Osteocyte (in vitro differentiated cells): ENCODE measurements around the gene APOD. TPM values are rescaled to one million over a fixed set of nuclear protein-coding genes. Genes with fewer than 3 reads are reported as not detected.
"Not testable (repeated sequence)": the region's sequence is repeated elsewhere in the genome, so short reads cannot be mapped to it uniquely, and the experiment has no call there.

Experiments
- DNase-seq: peaks from one replicate; pipeline ENCODE4 v3.0.0; 2021; ENCODE audit warnings: mixed read lengths; ENCODE audit not compliant: unreplicated experiment; ENCODE audit errors: extremely low spot score
- H3K27ac Mint-ChIP-seq: one replicate; pipeline ENCODE4 v1.8.0; 2021; ENCODE audit warnings: mild to moderate bottlenecking, mixed read lengths; ENCODE audit not compliant: unreplicated experiment
- H3K27me3 Mint-ChIP-seq: one replicate; pipeline ENCODE4 v1.8.0; 2021; ENCODE audit warnings: mixed read lengths; ENCODE audit not compliant: unreplicated experiment
- H3K36me3 Mint-ChIP-seq: one replicate; pipeline ENCODE4 v1.8.0; 2021; ENCODE audit warnings: mixed read lengths; ENCODE audit not compliant: unreplicated experiment
- H3K4me1 Mint-ChIP-seq: one replicate; pipeline ENCODE4 v1.8.0; 2021; ENCODE audit warnings: mixed read lengths; ENCODE audit not compliant: unreplicated experiment
- H3K4me3 Mint-ChIP-seq: one replicate; pipeline ENCODE4 v1.8.0; 2021; ENCODE audit warnings: mild to moderate bottlenecking, moderate library complexity, mixed read lengths; ENCODE audit not compliant: unreplicated experiment
- H3K9me3 Mint-ChIP-seq: one replicate; pipeline ENCODE4 v1.8.0; 2021; ENCODE audit warnings: mixed read lengths; ENCODE audit not compliant: unreplicated experiment
- CTCF ChIP-seq: fragments of 200-600 bp; sonication (generic); IDR thresholded peaks from 2 replicates; pipeline ENCODE4 v1.5.0; 2021; ENCODE audit warnings: antibody characterized with exemption, mild to moderate bottlenecking, moderate library complexity
- total RNA-seq: library from RNA; stranded (reverse); gene quantifications from 2 replicates; pipeline ENCODE4 v1.2.1, GENCODE V29; 2021

Gene APOD
- total RNA-seq, 1 donor from 2014 or later: 3.2 TPM

GRCh38 chr3:195609229-195609628 lies 25.5 kb upstream of the APOD start:
- Mint-ChIP-seq H3K27me3 (peaks cover 40% of the 10 kb centered on the region), H3K4me1 (no peaks in the 10 kb centered on the region), H3K27ac (no peak overlapping the region), H3K4me3 (no peak overlapping the region), H3K36me3 (peaks cover 3% of the 10 kb centered on the region), H3K9me3 (peaks cover 15% of the 10 kb centered on the region)
- peak; percentile 21 for DNase-seq
- TF ChIP-seq CTCF: no peak

GRCh38 chr3:195601785-195602184 lies 18.0 kb upstream of the APOD start:
- not testable (repeated sequence) for H3K36me3 Mint-ChIP-seq, H3K4me1 Mint-ChIP-seq, H3K4me3 Mint-ChIP-seq, H3K27ac Mint-ChIP-seq, H3K9me3 Mint-ChIP-seq, DNase-seq
- peaks cover 25% of the 10 kb centered on the region for H3K27me3 Mint-ChIP-seq

GRCh38 chr3:195601382-195601781 lies 17.6 kb upstream of the APOD start:
- no peak for DNase-seq
- TF ChIP-seq CTCF: no peak
- Mint-ChIP-seq H3K4me1 (peaks cover 3% of the 10 kb centered on the region), H3K9me3 (peaks cover 4% of the 10 kb centered on the region), H3K36me3 (no peaks in the 10 kb centered on the region), H3K27ac (no peak overlapping the region), H3K4me3 (no peak overlapping the region), H3K27me3 (peaks cover 25% of the 10 kb centered on the region)

DNA sequence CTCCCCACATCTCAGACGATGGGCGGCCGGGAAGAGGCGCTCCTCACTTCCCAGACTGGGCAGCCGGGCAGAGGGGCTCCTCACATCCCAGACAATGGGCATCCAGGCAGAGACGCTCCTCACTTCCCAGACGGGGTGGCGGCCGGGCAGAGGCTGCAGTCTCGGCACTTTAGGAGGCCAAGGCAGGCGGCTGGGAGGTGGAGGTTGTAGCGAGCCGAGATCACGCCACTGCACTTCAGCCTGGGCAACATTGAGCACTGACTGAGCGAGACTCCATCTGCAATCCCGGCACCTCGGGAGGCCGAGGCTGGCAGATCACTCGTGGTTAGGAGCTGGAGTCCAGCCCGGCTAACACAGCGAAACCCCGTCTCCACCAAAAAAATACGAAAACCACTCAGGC lies 16.2 kb upstream of the APOD start:
- not testable (repeated sequence) for H3K4me1 Mint-ChIP-seq, H3K4me3 Mint-ChIP-seq, H3K36me3 Mint-ChIP-seq, H3K27ac Mint-ChIP-seq, DNase-seq, H3K9me3 Mint-ChIP-seq
- peaks cover 28% of the 10 kb centered on the region for H3K27me3 Mint-ChIP-seq

DNA sequence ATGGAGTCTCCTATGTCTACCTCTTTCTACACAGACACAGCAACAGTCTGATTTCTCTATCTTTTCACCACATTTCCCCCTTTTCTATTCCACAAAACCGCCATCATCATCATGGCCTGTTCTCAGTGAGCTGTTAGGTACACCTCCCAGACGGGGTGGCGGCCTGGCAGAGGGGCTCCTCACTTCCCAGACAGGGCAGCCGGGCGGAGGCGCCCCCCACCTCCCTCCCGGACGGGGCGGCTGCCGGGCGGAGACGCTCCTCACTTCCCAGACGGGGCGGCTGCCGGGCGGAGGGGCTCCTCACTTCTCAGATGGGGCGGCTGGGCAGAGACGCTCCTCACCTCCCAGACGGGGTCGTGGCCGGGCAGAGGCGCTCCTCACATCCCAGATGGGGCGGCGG lies 15.8 kb upstream of the APOD start:
- H3K4me1 Mint-ChIP-seq, H3K36me3 Mint-ChIP-seq, H3K4me3 Mint-ChIP-seq, H3K27ac Mint-ChIP-seq, DNase-seq, H3K9me3 Mint-ChIP-seq: not testable (repeated sequence)
- peaks cover 27% of the 10 kb centered on the region for H3K27me3 Mint-ChIP-seq

DNA sequence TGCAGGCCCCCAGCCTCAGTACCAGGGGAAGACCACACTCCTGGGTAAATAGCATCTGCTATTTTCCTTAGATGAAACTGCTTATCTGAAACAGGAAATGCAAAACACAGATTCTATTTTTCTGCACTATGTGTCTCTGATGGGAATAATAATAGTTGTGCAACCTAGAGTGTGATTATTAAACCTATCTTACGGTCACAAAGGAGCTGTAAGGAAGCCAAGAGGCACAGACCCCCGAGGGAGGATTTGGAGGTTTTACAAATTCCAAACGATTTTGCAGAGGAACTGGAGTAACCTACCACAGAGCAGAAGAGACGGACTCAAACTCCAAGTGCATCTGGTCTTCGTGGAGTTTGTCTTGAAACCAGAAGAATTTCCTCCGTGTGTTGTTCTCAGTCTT lies 14.1 kb upstream of the APOD start:
- Mint-ChIP-seq H3K4me3 (no peak overlapping the region), H3K27ac (no peak overlapping the region), H3K36me3 (no peaks in the 10 kb centered on the region), H3K27me3 (peaks cover 20% of the 10 kb centered on the region), H3K9me3 (no peaks in the 10 kb centered on the region), H3K4me1 (peaks cover 5% of the 10 kb centered on the region)
- no peak for TF ChIP-seq CTCF
- no peak for DNase-seq

DNA sequence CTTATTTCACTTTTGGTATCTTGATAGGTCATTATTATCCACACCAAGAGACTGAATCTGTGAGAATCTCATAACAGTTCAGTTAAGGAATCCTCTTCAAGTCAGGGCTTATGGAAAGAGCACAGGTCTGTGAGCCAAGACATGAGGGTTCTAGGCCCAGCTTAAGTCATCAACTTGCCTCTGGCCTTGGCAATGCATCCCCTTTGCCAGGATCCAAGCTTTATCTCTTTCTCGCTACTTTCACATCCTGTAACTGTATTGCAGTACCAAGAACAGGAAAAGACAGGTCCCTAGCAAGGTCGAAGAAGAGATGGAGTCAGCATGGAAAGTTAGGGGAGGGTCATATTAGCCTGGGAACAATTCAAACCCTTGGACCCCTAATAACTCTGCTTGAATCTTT lies 13.5 kb upstream of the APOD start:
- Mint-ChIP-seq H3K4me3 (no peak overlapping the region), H3K9me3 (no peaks in the 10 kb centered on the region), H3K4me1 (peaks cover 5% of the 10 kb centered on the region), H3K36me3 (no peaks in the 10 kb centered on the region), H3K27me3 (peaks cover 19% of the 10 kb centered on the region), H3K27ac (no peak overlapping the region)
- no peak for DNase-seq
- no peak for TF ChIP-seq CTCF
